H9 (cell line): ENCODE measurements around the gene WDR73. TPM values are rescaled to one million over a fixed set of nuclear protein-coding genes. Genes with fewer than 3 reads are reported as not detected.
"Not testable (repeated sequence)": the region's sequence is repeated elsewhere in the genome, so short reads cannot be mapped to it uniquely, and the experiment has no call there.

Experiments
- DNase-seq: peaks from one replicate; pipeline ENCODE4 v3.0.0-alpha.2; 2017
- H2AFZ ChIP-seq: one replicate; pipeline ENCODE4 v1.6.1; 2013; ENCODE audit warnings: mild to moderate bottlenecking, low read length, control low read depth, moderate library complexity
- H2AK5ac ChIP-seq: 2 replicates; pipeline ENCODE4 v1.6.1; 2013; ENCODE audit warnings: low read length, control low read depth, mixed read lengths; ENCODE audit not compliant: insufficient read length
- H2BK120ac ChIP-seq: one replicate; pipeline ENCODE4 v1.6.1; 2013; ENCODE audit warnings: low read depth, mild to moderate bottlenecking, low read length, control low read depth, inconsistent platforms; ENCODE audit not compliant: poor library complexity, severe bottlenecking
- H2BK12ac ChIP-seq: 2 replicates; pipeline ENCODE4 v1.6.1; 2013; ENCODE audit warnings: low read length, control low read depth, mixed read lengths, low read depth; ENCODE audit not compliant: insufficient read length
- H2BK15ac ChIP-seq: 2 replicates; pipeline ENCODE4 v1.6.1; 2013; ENCODE audit warnings: low read depth, low read length, control low read depth
- H2BK20ac ChIP-seq: one replicate; pipeline ENCODE4 v1.6.1; 2013; ENCODE audit warnings: low read depth, mild to moderate bottlenecking, low read length, control low read depth, inconsistent platforms; ENCODE audit not compliant: poor library complexity, severe bottlenecking
- H2BK5ac ChIP-seq: 2 replicates; pipeline ENCODE4 v1.6.1; 2013; ENCODE audit warnings: low read length, control low read depth, mixed read lengths; ENCODE audit not compliant: insufficient read length
- H3K14ac ChIP-seq: 2 replicates; pipeline ENCODE4 v1.6.1; 2013; ENCODE audit warnings: low read length, control low read depth; ENCODE audit not compliant: insufficient read depth
- H3K18ac ChIP-seq: 2 replicates; pipeline ENCODE4 v1.6.1; 2013; ENCODE audit warnings: low read depth, mild to moderate bottlenecking, mixed read lengths, low read length, control low read depth; ENCODE audit not compliant: insufficient read length
- H3K23ac ChIP-seq: 2 replicates; pipeline ENCODE4 v1.6.1; 2013; ENCODE audit warnings: low read length, control low read depth, mixed read lengths, low read depth; ENCODE audit not compliant: insufficient read length
- H3K23me2 ChIP-seq: 2 replicates; pipeline ENCODE4 v1.6.1; 2013; ENCODE audit warnings: low read depth, mild to moderate bottlenecking, mixed read lengths, low read length, control low read depth; ENCODE audit not compliant: insufficient read length, poor library complexity, severe bottlenecking
- H3K27ac ChIP-seq: 2 replicates; pipeline ENCODE4 v1.5.1; 2013; ENCODE audit warnings: low read length, control low read depth, mixed read lengths, low read depth; ENCODE audit not compliant: insufficient read length
- H3K27me3 ChIP-seq: 2 replicates; pipeline ENCODE4 v1.6.1; 2013; ENCODE audit warnings: low read length, control low read depth, inconsistent platforms; ENCODE audit not compliant: insufficient read depth
- H3K4ac ChIP-seq: 2 replicates; pipeline ENCODE4 v1.6.1; 2013; ENCODE audit warnings: low read depth, mild to moderate bottlenecking, control low read depth, inconsistent platforms, low read length, moderate library complexity
- H3K4me1 ChIP-seq: 2 replicates; pipeline ENCODE4 v1.6.1; 2013; ENCODE audit warnings: low read length, control low read depth, inconsistent platforms; ENCODE audit not compliant: insufficient read depth
- H3K4me2 ChIP-seq: 2 replicates; pipeline ENCODE4 v1.6.1; 2013; ENCODE audit warnings: low read length, control low read depth, mixed read lengths; ENCODE audit not compliant: insufficient read length, insufficient read depth
- H3K56ac ChIP-seq: 2 replicates; pipeline ENCODE4 v1.6.1; 2013; ENCODE audit warnings: low read depth, mild to moderate bottlenecking, mixed read lengths, low read length, control low read depth; ENCODE audit not compliant: insufficient read length
- H3K79me1 ChIP-seq: 2 replicates; pipeline ENCODE4 v1.6.1; 2013; ENCODE audit warnings: low read depth, mild to moderate bottlenecking, moderate library complexity, low read length, control low read depth, inconsistent platforms; ENCODE audit not compliant: insufficient read depth, poor library complexity, severe bottlenecking
- H3K79me2 ChIP-seq: 2 replicates; pipeline ENCODE4 v1.6.1; 2013; ENCODE audit warnings: low read length, control low read depth, inconsistent platforms; ENCODE audit not compliant: insufficient read depth
- H3K9ac ChIP-seq: 2 replicates; pipeline ENCODE4 v1.6.1; 2013; ENCODE audit warnings: low read length, control low read depth, mixed read lengths; ENCODE audit not compliant: insufficient read length; ENCODE audit errors: extremely low read depth
- H3K9me3 ChIP-seq: one replicate; pipeline ENCODE4 v1.6.1; 2013; ENCODE audit warnings: low read depth, low read length, inconsistent platforms; ENCODE audit not compliant: control insufficient read depth
- H3T11ph ChIP-seq: one replicate; pipeline ENCODE4 v1.6.1; 2013; ENCODE audit warnings: mild to moderate bottlenecking, low read length, control low read depth, inconsistent platforms
- H4K20me1 ChIP-seq: one replicate; pipeline ENCODE4 v1.6.1; 2013; ENCODE audit not compliant: control insufficient read depth, insufficient read length, insufficient read depth
- H4K5ac ChIP-seq: 2 replicates; pipeline ENCODE4 v1.6.1; 2013; ENCODE audit warnings: low read depth, mild to moderate bottlenecking, mixed read lengths, low read length, control low read depth; ENCODE audit not compliant: insufficient read length
- H4K8ac ChIP-seq: replicated peaks from 2 replicates; pipeline ENCODE4 v1.6.1; 2013; ENCODE audit warnings: low read length, control low read depth, mixed read lengths, low read depth; ENCODE audit not compliant: insufficient read length
- H4K91ac ChIP-seq: 2 replicates; pipeline ENCODE4 v1.6.1; 2013; ENCODE audit warnings: low read depth, mild to moderate bottlenecking, moderate library complexity, mixed read lengths, low read length, control low read depth; ENCODE audit not compliant: insufficient read length
- H3K27ac Mint-ChIP-seq, 3 experiments: 2 replicates in 2 of 3; 3 replicates in 1 of 3; pipeline ENCODE4 v1.8.0; 2020 to 2021; ENCODE audit warnings: mixed read lengths in 3 of 3, mild to moderate bottlenecking in 1 of 3, moderate library complexity in 1 of 3
- H3K27me3 Mint-ChIP-seq: 2 replicates; pipeline ENCODE4 v1.8.0; 2021; ENCODE audit warnings: low read depth, mild to moderate bottlenecking, moderate library complexity, mixed read lengths
- H3K36me3 Mint-ChIP-seq, 3 experiments: 2 replicates in 2 of 3; 3 replicates in 1 of 3; pipeline ENCODE4 v1.8.0; 2020 to 2021; ENCODE audit warnings: low read depth in 3 of 3, mixed read lengths in 3 of 3; ENCODE audit not compliant: insufficient read depth in 1 of 3
- H3K4me1 Mint-ChIP-seq, 2 experiments: 2 replicates each; pipeline ENCODE4 v1.8.0; 2020; ENCODE audit warnings: mixed read lengths in 2 of 2
- H3K4me3 Mint-ChIP-seq, 2 experiments: 2 replicates in 1 of 2; 3 replicates in 1 of 2; pipeline ENCODE4 v1.8.0; 2020 to 2021; ENCODE audit warnings: mild to moderate bottlenecking in 2 of 2, mixed read lengths in 2 of 2, moderate library complexity in 1 of 2
- H3K9me3 Mint-ChIP-seq, 2 experiments: 2 replicates in 1 of 2; 3 replicates in 1 of 2; pipeline ENCODE4 v1.8.0; 2020; ENCODE audit warnings: mild to moderate bottlenecking in 2 of 2, mixed read lengths in 2 of 2, moderate library complexity in 1 of 2
- WGBS: extraction: QIAGEN DNeasy Blood & Tissue Kit; methylation state at CpG from one replicate; pipeline ENCODE4 v1.1.7; 2013; ENCODE audit warnings: missing lambda C conversion rate, low lambda C conversion rate, mixed read lengths; ENCODE audit not compliant: insufficient read length; ENCODE audit errors: extremely low coverage; 5-methylcytosine and 5-hydroxymethylcytosine counted together
- total RNA-seq: library from RNA; stranded (reverse); gene quantifications from 2 replicates; pipeline ENCODE4 v1.2.1, GENCODE V29; 2021

WDR73 gene
- total RNA-seq, 1 experiment from 2014 or later: 41.6 TPM

- H3K27ac ChIP-seq, H3K9me3 ChIP-seq, H3K23me2 ChIP-seq, H2BK20ac ChIP-seq, H2AFZ ChIP-seq, H4K91ac ChIP-seq, H3K4me1 Mint-ChIP-seq, H3T11ph ChIP-seq, H3K56ac ChIP-seq, H2BK5ac ChIP-seq, H3K23ac ChIP-seq, H3K4ac ChIP-seq, H2BK15ac ChIP-seq, H3K4me3 Mint-ChIP-seq, H3K27me3 Mint-ChIP-seq, H3K27ac Mint-ChIP-seq, H4K8ac ChIP-seq, H3K4me1 ChIP-seq, H3K4me2 ChIP-seq, H2AK5ac ChIP-seq, H3K14ac ChIP-seq, H3K9ac ChIP-seq, H4K20me1 ChIP-seq, H3K79me2 ChIP-seq, H3K9me3 Mint-ChIP-seq, H3K79me1 ChIP-seq, H3K18ac ChIP-seq, H2BK12ac ChIP-seq, DNase-seq, H2BK120ac ChIP-seq, H4K5ac ChIP-seq, H3K27me3 ChIP-seq: not testable (repeated sequence)
- WGBS: no CpG with 5 or more reads among the region's 9 CpGs
- H3K36me3 Mint-ChIP-seq: peaks cover 30 to 72% (median 52%) of the 10 kb centered on the region in 3 experiments; a peak in 6 of 7 replicates
Observed at GRCh38 chr15:84641871-84642270, 12.2 kb downstream of the WDR73 start.
